Activated T-helper 1 cell treated with anti-CD3 and anti-CD28 coated beads, Interleukin-12 subunit alpha, Interleukin-12 subunit beta, Interleukin-2, Interleukin-4 antibody, amounts not matched to agents 30 ng/mL and 10 ng/mL and 1 ng/mL, durations not matched to agents 14 hours and 24 hours and 36 hours (primary cell): Measurements from ENCODE around the gene MORF4L1. TPM values are rescaled to one million over a fixed set of nuclear protein-coding genes. Genes with fewer than 3 reads are reported as not detected.
A peak's percentile ranks its signal among the peaks of the same experiment; 100 is the strongest.
"Not testable (repeated sequence)": the region's sequence is repeated elsewhere in the genome, so short reads cannot be mapped to it uniquely, and the experiment has no call there.

Experiments
- DNase-seq: peaks from one replicate; pipeline ENCODE4 v3.0.0; 2021; ENCODE audit warnings: low spot score
- H3K27ac Mint-ChIP-seq: one replicate; pipeline ENCODE4 v1.8.0; 2021; ENCODE audit warnings: mild to moderate bottlenecking, mixed read lengths
- H3K27me3 Mint-ChIP-seq: one replicate; pipeline ENCODE4 v1.8.0; 2022; ENCODE audit warnings: mild to moderate bottlenecking, moderate library complexity, mixed read lengths; ENCODE audit not compliant: insufficient read depth
- H3K36me3 Mint-ChIP-seq: one replicate; pipeline ENCODE4 v1.8.0; 2021; ENCODE audit warnings: low read depth, mixed read lengths
- H3K4me1 Mint-ChIP-seq: one replicate; pipeline ENCODE4 v1.8.0; 2021; ENCODE audit warnings: low read depth, mixed read lengths
- H3K4me3 Mint-ChIP-seq: one replicate; pipeline ENCODE4 v1.8.0; 2021; ENCODE audit warnings: mild to moderate bottlenecking, moderate library complexity, mixed read lengths
- H3K9me3 Mint-ChIP-seq: one replicate; pipeline ENCODE4 v1.8.0; 2021; ENCODE audit warnings: mixed read lengths
- intact Hi-C: fragments of 100-400 bp; cut with micrococcal nuclease; formaldehyde crosslinking; loops from one replicate; pipeline ENCODE4 v1.15.1; 2024
- total RNA-seq: library from RNA; stranded (reverse); gene quantifications from 2 replicates; pipeline ENCODE4 v1.2.3, GENCODE V29; 2022

MORF4L1 gene
- total RNA-seq, 1 donor from 2014 or later: 270 TPM

DNA sequence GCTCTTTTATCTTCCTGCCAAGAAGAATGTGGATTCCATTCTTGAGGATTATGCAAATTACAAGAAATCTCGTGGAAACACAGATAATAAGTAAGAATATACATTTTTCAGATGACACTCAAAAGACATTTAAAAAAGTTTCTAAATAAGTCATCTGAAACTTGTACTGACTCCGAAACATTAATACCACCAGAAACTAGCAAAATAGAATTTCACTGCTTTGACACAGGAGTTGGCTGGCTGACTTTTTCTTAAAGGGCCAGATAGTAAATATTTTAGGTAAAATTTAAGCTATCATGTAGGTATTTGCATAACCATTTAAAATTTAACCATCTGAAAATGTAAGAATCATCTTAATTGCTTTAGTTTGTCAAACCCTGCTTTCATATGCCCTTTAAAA is 20.8 kb downstream of the MORF4L1 start:
- H3K36me3 Mint-ChIP-seq: peaks cover 56% of the 10 kb centered on the region
- H3K27me3 Mint-ChIP-seq: no peaks in the 10 kb centered on the region
- no peak for DNase-seq
- intact Hi-C loops: no loop called here
- H3K4me3 Mint-ChIP-seq: no peak overlapping the region
- peaks cover 13% of the 10 kb centered on the region for H3K4me1 Mint-ChIP-seq
- H3K27ac Mint-ChIP-seq: no peak overlapping the region
- no peaks in the 10 kb centered on the region for H3K9me3 Mint-ChIP-seq

DNA sequence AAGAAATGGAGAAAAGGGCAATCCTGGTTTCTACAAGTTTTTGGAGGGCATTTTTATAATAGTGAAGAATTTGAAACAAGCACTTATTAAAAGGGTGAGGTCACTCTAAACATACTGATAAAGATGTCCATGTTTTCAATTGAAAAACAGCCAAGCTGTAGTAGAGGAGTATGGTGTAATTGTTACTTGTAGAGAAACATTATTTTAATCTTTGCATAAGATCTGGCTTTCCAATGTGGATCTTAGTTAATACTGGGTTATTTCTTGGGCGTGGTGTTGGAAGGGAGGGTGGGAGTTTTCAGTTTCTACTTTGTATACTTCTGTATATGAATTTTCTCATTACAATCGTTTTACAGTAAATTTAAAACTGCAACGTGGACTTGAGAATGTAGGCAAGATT is 22.8 kb downstream of the MORF4L1 start:
- H3K27me3 Mint-ChIP-seq: no peaks in the 10 kb centered on the region
- no peak overlapping the region for H3K4me3 Mint-ChIP-seq
- no peak for DNase-seq
- H3K4me1 Mint-ChIP-seq: peaks cover 13% of the 10 kb centered on the region
- H3K9me3 Mint-ChIP-seq: no peaks in the 10 kb centered on the region
- intact Hi-C loops: no loop called here
- H3K27ac Mint-ChIP-seq: no peak overlapping the region
- peaks cover 58% of the 10 kb centered on the region for H3K36me3 Mint-ChIP-seq

DNA sequence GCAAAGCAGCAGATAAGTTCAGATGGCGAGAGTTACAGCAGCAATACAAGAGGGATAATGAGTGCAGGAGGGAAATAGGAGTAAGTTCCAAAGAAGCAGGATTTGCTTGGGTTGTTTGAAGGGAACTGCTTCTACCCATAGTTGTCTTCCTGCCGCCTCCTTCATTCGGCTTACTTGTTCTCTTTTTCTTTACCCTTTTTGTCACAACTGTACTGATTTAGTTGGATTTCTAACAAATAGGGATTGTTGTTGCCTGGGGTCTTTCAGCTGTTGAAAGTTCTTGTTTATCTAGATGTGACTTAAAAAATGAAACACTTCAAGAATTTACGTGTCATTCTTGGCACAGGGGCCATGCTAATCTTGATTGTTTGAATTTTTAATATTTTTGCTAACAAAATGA is 25.9 kb downstream of the MORF4L1 start:
- no peak overlapping the region for H3K4me3 Mint-ChIP-seq
- intact Hi-C loops: no loop called here
- H3K36me3 Mint-ChIP-seq: peaks cover 42% of the 10 kb centered on the region
- peaks cover 1% of the 10 kb centered on the region for H3K4me1 Mint-ChIP-seq
- H3K27me3 Mint-ChIP-seq: no peaks in the 10 kb centered on the region
- DNase-seq: no peak
- H3K9me3 Mint-ChIP-seq: no peaks in the 10 kb centered on the region
- no peak overlapping the region for H3K27ac Mint-ChIP-seq

DNA sequence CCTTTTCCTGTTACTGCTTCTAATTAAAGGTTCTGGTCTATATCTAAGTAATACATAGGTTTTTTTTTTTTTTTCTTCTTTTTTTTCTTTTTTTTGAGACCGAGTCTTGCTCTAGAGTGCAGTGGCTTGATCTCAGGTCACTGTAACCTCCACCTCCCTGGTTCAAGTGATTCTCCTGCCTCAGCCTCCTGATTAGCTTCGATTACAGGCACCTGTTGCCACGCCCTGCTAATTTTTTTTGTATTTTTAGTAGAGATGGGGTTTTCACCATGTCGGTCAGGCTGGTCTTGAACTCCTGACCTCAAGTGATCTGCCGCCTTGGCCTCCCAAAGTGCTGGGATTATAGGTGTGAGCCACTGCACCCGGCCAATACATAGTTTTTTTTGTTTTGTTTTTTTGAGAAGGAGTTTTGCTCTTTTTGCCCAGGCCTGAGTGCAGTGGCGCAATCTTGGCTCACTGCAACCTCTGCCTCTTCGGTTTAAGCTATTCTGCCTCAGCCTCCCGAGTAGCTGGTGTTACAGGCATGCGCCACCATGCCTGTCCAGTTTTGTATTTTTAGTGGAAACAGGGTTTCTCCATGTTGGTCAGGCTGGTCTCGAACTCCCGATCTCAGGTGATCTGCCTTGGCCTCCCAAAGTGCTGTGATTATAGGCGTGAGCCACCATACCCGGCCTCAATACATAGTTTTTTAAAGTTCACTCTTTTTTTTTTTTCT is 28.3 kb downstream of the MORF4L1 start:
- H3K4me3 Mint-ChIP-seq, H3K9me3 Mint-ChIP-seq, H3K27ac Mint-ChIP-seq, H3K27me3 Mint-ChIP-seq, DNase-seq, H3K4me1 Mint-ChIP-seq, intact Hi-C loops: not testable (repeated sequence)
- H3K36me3 Mint-ChIP-seq: peaks cover 40% of the 10 kb centered on the region

DNA sequence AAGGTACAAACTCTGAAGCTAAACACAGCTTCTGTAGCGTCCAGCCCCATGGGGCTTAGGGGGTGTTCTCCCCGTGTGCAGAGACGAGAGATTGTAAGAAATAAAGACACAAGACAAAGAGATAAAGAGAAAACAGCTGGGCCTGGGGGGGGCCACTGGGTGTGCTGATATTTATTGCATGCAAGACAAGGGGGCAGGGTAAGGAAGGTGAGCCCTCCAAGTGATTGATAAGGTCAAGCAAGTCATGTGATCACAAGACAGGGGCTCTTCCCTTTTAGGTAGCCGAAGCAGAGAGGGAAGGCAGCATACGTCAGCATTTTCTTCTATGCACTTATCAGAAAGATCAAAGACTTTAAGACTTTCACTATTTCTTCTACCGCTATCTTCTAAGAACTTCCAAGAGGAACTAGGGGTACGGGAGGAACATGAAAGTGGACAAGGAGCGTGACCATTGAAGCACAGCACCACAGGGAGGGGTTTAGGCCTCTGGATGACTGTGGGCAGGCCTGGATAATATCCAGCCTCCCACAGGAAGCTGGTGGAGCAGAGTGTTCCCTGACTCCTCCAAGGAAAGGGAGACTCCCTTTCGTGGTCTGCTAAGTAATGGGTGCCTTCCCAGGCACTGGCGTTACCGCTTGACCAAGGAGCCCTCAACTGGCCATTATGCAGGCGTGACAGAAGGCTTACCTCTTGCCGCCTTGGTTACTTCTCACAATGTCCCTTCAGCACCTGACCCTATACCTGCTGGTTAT is 29.8 kb downstream of the MORF4L1 start:
- H3K4me3 Mint-ChIP-seq, DNase-seq, intact Hi-C loops, H3K9me3 Mint-ChIP-seq, H3K4me1 Mint-ChIP-seq, H3K27me3 Mint-ChIP-seq: not testable (repeated sequence)
- Mint-ChIP-seq H3K36me3 (peaks cover 47% of the 10 kb centered on the region), H3K27ac (peak overlapping the region; percentile 69)

DNA sequence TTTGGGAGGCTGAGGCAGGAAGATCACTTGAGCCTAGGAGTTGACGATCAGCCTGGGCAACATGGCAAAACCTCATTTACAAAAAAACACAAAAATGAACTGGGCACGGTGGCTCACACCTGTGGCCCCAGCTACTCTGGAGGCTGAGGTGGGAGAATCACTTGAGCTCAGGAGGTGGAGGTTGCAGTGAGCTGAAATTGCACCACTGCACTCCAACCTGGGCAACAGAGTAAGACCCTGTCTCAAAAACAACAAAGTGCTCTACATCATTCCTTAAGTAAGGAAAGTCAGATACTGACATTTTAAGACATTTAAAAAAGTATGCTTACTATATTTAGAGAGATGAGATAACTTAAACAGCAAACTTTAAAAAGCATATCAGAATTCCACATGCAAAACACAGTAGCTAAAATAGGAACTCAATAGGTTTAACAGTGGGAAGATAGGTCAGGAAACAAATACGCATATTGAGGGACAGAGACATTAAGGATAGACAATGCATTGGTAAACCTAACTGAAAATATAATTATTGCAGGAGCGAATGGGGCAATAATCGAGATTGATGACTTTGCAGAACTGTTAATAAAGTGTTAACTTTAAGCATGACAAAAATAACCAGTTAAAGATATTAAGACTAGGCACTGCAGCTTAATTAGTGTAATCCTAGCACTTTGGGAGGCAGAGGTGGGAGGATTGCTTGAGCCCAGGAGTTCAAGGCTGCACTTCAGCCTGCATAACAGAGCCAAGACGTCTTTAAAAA is 32.1 kb downstream of the MORF4L1 start:
- no peak for DNase-seq
- Mint-ChIP-seq H3K36me3 (peaks cover 53% of the 10 kb centered on the region), H3K9me3 (no peaks in the 10 kb centered on the region), H3K4me3 (no peak overlapping the region), H3K4me1 (peaks cover 3% of the 10 kb centered on the region), H3K27ac (peak overlapping the region; percentile 67), H3K27me3 (no peaks in the 10 kb centered on the region)
- intact Hi-C loops: loop anchor here (5.0 kb wide), 1 partner anchor 103 kb away; no protein-coding TSS in a partner anchor

DNA sequence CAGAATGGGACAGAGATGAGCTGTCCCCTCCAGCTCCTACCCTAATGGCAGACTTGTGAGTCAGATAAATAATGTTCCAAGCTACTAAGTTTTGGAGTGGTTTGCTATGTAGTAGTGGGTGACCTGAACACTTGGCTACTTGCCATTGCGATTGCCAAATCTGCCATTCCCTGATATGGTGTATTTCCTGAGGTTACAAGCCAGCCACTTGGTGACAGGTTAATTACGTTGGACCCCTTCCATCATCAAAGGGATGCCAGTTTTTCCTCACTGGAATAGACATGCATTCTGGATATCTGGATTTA is 33.6 kb downstream of the MORF4L1 start:
- DNase-seq: no peak
- H3K9me3 Mint-ChIP-seq: no peaks in the 10 kb centered on the region
- H3K4me3 Mint-ChIP-seq: no peak overlapping the region
- H3K4me1 Mint-ChIP-seq: peaks cover 16% of the 10 kb centered on the region
- H3K27ac Mint-ChIP-seq: no peak overlapping the region
- peaks cover 61% of the 10 kb centered on the region for H3K36me3 Mint-ChIP-seq
- H3K27me3 Mint-ChIP-seq: no peaks in the 10 kb centered on the region
- intact Hi-C loops: loop anchor here (5.0 kb wide), 1 partner anchor 101 kb away; no protein-coding TSS in a partner anchor

DNA sequence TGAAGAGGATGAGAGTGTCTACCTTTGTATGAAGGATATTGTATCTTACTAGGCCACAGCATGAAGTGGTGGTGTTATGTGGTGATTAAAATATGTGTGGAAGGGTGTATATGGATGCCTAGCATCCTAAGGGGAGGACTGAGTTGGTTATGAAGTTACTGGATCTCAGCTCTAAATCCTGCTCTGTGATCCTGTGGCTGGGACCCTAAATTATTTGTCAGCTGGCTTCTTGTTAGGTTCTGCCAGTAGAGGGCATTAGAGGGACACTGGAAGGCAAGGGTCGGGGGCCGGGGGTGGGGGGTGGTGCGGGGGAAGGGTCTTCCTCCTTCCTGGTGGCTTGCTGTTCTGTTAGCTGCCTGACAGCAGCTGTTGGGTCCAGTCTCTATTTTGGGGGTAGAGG is 34.9 kb downstream of the MORF4L1 start:
- Mint-ChIP-seq H3K27me3 (no peaks in the 10 kb centered on the region), H3K36me3 (peaks cover 64% of the 10 kb centered on the region), H3K9me3 (no peaks in the 10 kb centered on the region), H3K4me3 (no peak overlapping the region), H3K4me1 (peaks cover 29% of the 10 kb centered on the region), H3K27ac (no peak overlapping the region)
- DNase-seq: no peak
- intact Hi-C loops: loop anchor here (5.0 kb wide), 1 partner anchor 100 kb away; no protein-coding TSS in a partner anchor

DNA sequence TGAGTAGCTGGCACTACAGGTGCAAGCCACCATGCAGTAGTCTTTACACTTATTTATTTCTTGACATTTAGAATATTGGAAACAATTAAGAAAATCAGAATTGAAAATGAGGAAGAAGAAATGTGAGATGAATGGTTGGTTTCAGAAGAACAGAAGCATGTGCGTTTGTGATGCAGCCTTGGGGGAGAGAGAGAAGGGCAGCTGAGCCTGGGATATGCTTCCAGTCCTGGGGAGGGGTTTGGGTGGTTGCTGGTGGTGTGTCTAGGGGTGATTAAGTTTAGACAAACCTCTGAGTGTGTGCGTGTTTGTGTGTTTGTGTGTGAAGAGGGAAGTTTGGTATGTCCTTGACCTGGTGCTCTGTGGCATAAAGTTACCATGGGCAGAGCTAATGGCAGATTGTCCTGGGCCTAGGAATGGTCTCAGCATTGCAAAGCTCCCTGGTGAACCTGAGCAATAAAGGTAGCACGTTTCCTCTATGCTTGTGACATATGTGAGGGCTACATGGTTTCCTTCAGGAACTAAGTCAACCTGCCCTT is 36.5 kb downstream of the MORF4L1 start:
- H3K4me1 Mint-ChIP-seq: peaks cover 31% of the 10 kb centered on the region
- peaks cover 63% of the 10 kb centered on the region for H3K36me3 Mint-ChIP-seq
- intact Hi-C loops: loop anchor here (5.0 kb wide), 1 partner anchor 98 kb away; no protein-coding TSS in a partner anchor
- no peak overlapping the region for H3K27ac Mint-ChIP-seq
- H3K4me3 Mint-ChIP-seq: no peak overlapping the region
- DNase-seq: no peak
- H3K9me3 Mint-ChIP-seq: no peaks in the 10 kb centered on the region
- no peaks in the 10 kb centered on the region for H3K27me3 Mint-ChIP-seq

DNA sequence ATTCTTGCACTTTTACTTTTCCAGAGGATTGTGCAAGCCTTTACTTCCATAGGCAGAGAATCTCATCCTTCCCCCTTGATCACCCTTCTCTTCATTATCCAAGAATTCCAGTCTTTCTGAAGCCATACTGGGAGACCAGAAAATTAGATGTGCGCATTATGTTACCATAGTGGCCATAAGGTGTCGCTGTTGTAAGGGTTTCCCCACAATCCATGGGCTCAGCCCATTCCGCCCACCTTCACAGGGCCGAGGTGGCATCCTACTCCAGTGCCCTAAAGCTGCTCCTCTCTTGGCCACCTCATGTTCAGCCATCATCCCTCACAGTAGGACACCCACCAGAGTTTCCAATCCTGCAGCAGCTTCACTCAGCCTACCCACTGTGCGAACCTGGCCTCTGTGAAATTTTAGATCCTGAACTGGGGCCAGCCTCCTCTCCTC is 37.1 kb downstream of the MORF4L1 start:
- H3K36me3 Mint-ChIP-seq: peaks cover 59% of the 10 kb centered on the region

DNA sequence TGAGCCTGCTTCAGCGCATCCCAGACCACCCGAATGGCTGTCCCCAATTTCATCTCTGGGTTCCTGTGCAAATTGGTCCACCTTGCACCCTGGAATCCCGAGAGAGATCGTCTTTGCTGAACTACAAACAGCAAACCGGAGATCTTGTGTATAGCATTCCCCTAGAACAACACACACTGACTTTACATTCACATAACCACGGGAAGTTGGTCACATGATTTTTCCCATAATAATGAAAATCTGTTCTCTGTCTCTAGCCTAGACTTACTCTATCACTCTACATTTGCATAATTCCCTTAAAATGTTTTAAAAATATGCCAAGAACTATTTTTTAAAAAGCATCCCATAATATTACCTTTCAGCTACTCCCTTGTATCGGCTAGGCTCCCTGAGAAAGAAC is 37.6 kb downstream of the MORF4L1 start:
- intact Hi-C loops: loop anchor here (1.0 to 2.0 kb wide), 2 partner anchors 69 to 274 kb away; no protein-coding TSS in a partner anchor
- H3K4me1 Mint-ChIP-seq: peaks cover 31% of the 10 kb centered on the region
- no peak overlapping the region for H3K27ac Mint-ChIP-seq
- DNase-seq: no peak
- no peak overlapping the region for H3K4me3 Mint-ChIP-seq
- H3K9me3 Mint-ChIP-seq: no peaks in the 10 kb centered on the region
- peaks cover 58% of the 10 kb centered on the region for H3K36me3 Mint-ChIP-seq
- no peaks in the 10 kb centered on the region for H3K27me3 Mint-ChIP-seq

More for the DNA sequence above, 37.1 kb downstream of the MORF4L1 start:
- DNase-seq: no peak
- H3K4me1 Mint-ChIP-seq: peaks cover 31% of the 10 kb centered on the region
- H3K4me3 Mint-ChIP-seq: no peak overlapping the region
- no peaks in the 10 kb centered on the region for H3K27me3 Mint-ChIP-seq
- intact Hi-C loops: loop anchor here (1.0 to 5.0 kb wide), 3 partner anchors 69 to 274 kb away; no protein-coding TSS in a partner anchor
- no peak overlapping the region for H3K27ac Mint-ChIP-seq
- H3K9me3 Mint-ChIP-seq: no peaks in the 10 kb centered on the region

DNA sequence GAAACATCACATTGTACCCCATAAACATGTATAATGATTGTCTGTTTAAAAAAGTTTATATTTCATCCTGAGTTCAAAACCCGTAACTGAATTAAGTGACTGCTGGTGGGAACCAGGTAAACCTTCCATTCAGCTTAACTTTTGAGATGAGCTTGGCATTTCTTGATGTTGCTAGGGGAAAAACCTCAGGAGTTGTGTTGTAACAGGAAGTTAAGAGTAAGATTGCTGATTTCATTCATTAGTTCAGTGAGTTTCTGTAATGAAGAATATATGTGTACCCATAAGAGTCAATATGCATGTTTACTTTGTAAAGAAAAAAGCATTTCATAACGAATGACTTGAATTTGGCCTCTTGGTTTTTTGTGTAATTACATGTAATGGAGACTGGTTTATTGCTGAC is 39.6 kb downstream of the MORF4L1 start:
- Mint-ChIP-seq H3K4me1 (peaks cover 37% of the 10 kb centered on the region), H3K27ac (peak overlapping the region; percentile 66), H3K27me3 (no peaks in the 10 kb centered on the region), H3K9me3 (no peaks in the 10 kb centered on the region), H3K36me3 (peaks cover 47% of the 10 kb centered on the region), H3K4me3 (no peak overlapping the region)
- DNase-seq: no peak
- intact Hi-C loops: no loop called here
